Duodenal mucosa (tissue), 2 donors: Measurements from ENCODE around the gene MYL12A.
"Not testable (repeated sequence)": the region's sequence is repeated elsewhere in the genome, so short reads cannot be mapped to it uniquely, and the experiment has no call there.

Experiments used
- H3K27ac ChIP-seq: one replicate; pipeline ENCODE4 v1.7.0; 2013; ENCODE audit warnings: low read depth, low read length
- H3K27me3 ChIP-seq, 2 donors: one replicate each; pipeline ENCODE4 v1.7.0; 2013; ENCODE audit warnings: low read length in 2 of 2, control low read depth in 1 of 2; ENCODE audit not compliant: insufficient read depth in 2 of 2, control insufficient read depth in 1 of 2
- H3K36me3 ChIP-seq, 2 donors: one replicate each; pipeline ENCODE4 v1.7.0; 2013; ENCODE audit warnings: low read length in 2 of 2, control low read depth in 1 of 2; ENCODE audit not compliant: insufficient read depth in 2 of 2, control insufficient read depth in 1 of 2
- H3K4me1 ChIP-seq, 2 donors: one replicate each; pipeline ENCODE4 v1.7.0; 2013; ENCODE audit warnings: low read length in 2 of 2, control low read depth in 1 of 2; ENCODE audit not compliant: insufficient read depth in 2 of 2, control insufficient read depth in 1 of 2
- H3K4me3 ChIP-seq, 2 donors: one replicate each; pipeline ENCODE4 v1.7.0; 2013; ENCODE audit warnings: low read length in 2 of 2, low read depth in 1 of 2
- H3K9ac ChIP-seq, 2 donors: one replicate each; pipeline ENCODE4 v1.7.0; 2013; ENCODE audit warnings: low read length in 2 of 2, low read depth in 1 of 2
- H3K9me3 ChIP-seq, 2 donors: one replicate each; pipeline ENCODE4 v1.7.0; 2013; ENCODE audit warnings: low read length in 2 of 2, control low read depth in 1 of 2; ENCODE audit not compliant: control insufficient read depth in 1 of 2

The MYL12A gene

DNA sequence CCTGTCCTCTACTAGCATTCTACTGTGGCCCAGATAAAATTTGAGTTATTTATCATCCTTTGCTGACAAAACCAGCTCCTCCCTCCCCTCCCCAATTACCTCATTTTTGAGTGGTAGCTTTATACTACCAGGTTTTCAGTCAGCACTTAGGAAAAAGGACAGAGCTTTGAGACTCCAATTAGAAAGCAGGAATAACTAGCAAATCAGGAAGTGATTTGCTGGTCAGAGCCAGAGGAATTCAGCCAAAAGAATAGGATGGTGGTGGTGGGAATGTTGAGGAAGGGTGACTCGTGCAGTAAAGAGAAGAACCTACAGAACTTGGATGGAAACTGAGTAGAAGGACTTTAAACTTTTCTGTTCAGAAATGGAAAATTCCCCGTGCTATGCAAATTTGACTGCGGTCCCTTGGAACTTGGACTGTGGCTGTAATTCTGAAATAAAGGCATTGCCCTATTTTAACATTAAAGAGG is 18.0 kb downstream of the MYL12A start:
- no peaks in the 10 kb centered on the region for H3K27me3 ChIP-seq
- no peaks in the 10 kb centered on the region for H3K36me3 ChIP-seq
- no peak overlapping the region for H3K9ac ChIP-seq
- no peaks in the 10 kb centered on the region for H3K9me3 ChIP-seq
- H3K4me3 ChIP-seq = peak overlapping the region; percentile 30 to 46
- H3K27ac ChIP-seq = no peak overlapping the region
- peaks cover 54 to 64% of the 10 kb centered on the region in 2 donors for H3K4me1 ChIP-seq

DNA sequence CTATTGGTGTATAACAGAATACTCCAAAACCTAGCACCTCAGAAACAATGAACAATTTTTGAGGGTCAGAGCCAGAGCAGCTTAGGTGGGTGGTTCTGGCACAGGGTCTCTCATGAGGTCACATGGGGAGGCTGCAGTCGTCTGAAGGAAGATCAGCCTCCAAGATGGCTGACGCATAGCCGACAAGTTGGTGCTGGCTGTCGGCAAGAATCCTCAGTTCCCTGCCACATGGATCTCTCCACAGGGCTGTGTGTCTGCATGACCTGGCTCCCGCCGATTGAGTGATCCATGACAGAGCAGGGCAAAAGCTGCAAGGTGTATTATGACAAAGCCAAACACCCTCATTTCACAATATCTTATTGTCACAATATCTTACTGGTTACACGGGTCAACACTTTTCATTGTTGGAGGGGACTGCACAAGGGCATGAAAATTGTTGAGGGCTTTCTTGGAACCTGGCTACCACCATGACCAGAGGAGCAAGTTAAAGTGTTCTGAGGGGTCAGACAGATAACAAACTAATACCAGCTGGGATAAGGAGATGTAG is 18.5 kb downstream of the MYL12A start:
- Histone ChIP-seq H3K27me3 (no peaks in the 10 kb centered on the region), H3K27ac (no peak overlapping the region), H3K4me1 (peaks cover 50 to 59% of the 10 kb centered on the region in 2 donors), H3K4me3 (peak overlapping the region; percentile 30 to 46), H3K36me3 (no peaks in the 10 kb centered on the region), H3K9ac (no peak overlapping the region), H3K9me3 (no peaks in the 10 kb centered on the region)

DNA sequence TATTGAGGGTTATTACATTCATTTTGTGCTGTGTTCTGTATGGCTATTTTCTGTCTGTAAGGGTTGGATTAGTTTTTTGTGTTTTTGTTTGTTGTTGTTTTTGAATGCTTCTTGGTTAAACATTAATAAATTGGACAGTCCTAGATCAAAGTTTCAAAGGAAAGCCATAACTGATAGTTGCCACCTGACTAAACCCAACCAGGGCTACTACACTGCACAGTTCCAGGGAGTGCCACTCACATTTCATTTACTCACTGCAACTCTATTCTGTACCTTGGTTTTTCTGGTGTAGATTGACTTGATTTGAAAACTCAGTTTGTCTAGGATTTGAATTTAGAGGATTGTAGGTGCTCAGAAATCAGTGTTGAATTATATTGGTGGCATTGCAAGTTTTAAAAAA is 20.7 kb downstream of the MYL12A start:
- Histone ChIP-seq H3K4me1 (peaks cover 50 to 59% of the 10 kb centered on the region in 2 donors), H3K27ac (no peak overlapping the region), H3K27me3 (no peaks in the 10 kb centered on the region), H3K9ac (no peak overlapping the region), H3K36me3 (peaks cover 3% of the 10 kb centered on the region in 2 donors), H3K9me3 (no peaks in the 10 kb centered on the region), H3K4me3 (no peak overlapping the region)

DNA sequence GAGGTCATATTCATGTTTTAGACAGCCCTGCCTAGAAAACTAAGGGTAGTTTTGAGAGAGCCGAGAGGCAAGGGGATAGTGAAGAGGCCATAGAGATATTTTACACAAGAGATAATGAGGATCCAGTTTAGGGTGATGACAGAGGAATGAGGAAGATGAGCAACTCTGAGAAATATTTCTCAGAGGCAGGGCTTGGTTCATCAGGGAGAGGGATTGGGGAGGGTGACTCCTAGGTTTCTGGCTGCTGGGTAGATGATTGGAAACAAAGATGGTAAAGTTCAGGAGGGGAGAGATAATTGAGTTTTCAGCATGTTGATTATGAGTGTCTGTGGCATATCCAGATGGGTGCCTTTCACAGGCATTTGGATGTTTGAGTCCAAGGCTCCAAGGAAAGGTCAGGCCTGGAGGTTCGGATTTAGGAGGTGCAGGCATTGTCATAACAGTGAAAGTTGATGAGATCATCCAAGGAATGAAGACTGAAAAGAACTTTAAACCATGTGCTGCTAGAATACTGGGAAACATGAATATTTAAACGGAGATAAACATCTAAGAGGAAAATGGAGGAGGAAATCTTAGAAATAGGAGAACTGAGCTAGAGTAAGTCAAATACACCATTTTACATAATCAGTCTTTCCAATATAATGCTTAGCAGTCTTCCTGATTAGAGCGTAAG is 21.8 kb downstream of the MYL12A start:
- Histone ChIP-seq H3K27ac (no peak overlapping the region), H3K9ac (no peak overlapping the region), H3K9me3 (no peaks in the 10 kb centered on the region), H3K4me1 (peaks cover 41 to 53% of the 10 kb centered on the region in 2 donors), H3K36me3 (peaks cover 8 to 14% of the 10 kb centered on the region in 2 donors), H3K27me3 (no peaks in the 10 kb centered on the region), H3K4me3 (peak overlapping the region in 1 of 2 donors; percentile 48)

DNA sequence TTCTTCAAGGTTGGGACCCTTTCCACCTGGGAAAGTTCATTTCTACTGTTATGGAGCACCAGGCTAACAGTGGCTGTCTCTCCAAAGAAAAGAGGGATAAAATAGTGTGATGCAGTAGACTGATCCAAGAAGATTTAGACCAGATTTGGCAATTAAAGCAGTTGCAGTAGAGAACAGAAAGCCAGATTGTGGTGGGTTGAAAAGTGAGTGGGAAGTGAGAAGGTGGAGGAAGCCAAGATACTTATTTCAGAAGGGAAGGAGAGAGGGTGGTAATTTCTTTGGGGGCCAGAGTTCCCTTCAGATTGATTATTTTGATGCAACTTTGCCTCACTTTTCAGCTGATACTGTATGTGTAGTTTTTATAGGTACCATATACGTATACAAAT is 22.3 kb downstream of the MYL12A start:
- no peak overlapping the region for H3K27ac ChIP-seq
- H3K27me3 ChIP-seq = no peaks in the 10 kb centered on the region
- no peak overlapping the region for H3K9ac ChIP-seq
- H3K4me1 ChIP-seq = peaks cover 37 to 48% of the 10 kb centered on the region in 2 donors
- peaks cover 9 to 19% of the 10 kb centered on the region in 2 donors for H3K36me3 ChIP-seq
- H3K9me3 ChIP-seq = no peaks in the 10 kb centered on the region
- no peak overlapping the region for H3K4me3 ChIP-seq

DNA sequence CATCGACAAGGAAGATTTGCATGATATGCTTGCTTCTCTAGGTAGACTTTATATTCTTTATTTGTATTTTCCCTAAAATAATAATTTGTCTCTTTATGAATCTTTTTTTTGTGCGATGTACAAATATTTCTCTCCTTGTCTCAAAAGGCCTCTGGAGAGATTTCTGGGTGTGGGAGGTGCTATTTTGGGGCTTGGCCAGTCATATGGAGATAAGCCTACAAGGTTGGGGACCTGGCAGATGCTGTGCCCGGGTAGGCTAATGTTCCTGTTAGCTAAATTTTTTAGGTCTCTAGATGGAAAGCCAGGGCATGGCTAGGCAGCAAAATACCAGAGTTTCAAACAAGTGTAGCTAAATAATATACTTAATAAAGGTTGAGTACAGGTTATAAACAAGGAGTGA is 25.4 kb downstream of the MYL12A start:
- H3K4me1 ChIP-seq = peaks cover 13 to 21% of the 10 kb centered on the region in 2 donors
- no peaks in the 10 kb centered on the region for H3K9me3 ChIP-seq
- no peak overlapping the region for H3K4me3 ChIP-seq
- no peaks in the 10 kb centered on the region for H3K27me3 ChIP-seq
- H3K27ac ChIP-seq = no peak overlapping the region
- H3K9ac ChIP-seq = no peak overlapping the region
- peaks cover 24 to 49% of the 10 kb centered on the region in 2 donors for H3K36me3 ChIP-seq

DNA sequence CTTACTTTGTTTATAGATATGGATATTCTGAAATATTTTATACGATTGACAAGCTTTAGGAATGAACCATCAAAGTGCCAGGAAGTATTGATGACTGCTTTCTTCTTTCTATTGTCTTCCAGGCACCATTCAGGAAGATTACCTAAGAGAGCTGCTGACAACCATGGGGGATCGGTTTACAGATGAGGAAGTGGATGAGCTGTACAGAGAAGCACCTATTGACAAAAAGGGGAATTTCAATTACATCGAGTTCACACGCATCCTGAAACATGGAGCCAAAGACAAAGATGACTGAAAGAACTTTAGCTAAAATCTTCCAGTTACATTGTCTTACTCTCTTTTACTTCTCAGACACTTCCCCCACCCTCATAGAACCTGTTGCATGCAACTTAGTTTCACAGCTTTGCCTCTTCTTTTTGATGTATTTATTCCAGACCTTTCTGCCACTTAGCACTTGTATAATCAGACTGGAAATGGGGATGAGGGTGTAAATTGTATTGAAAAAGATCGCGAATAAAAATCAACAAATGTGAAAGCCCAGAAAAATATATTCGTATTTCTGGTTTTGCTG is 30.1 kb downstream of the MYL12A start:
- H3K9ac ChIP-seq, H3K4me1 ChIP-seq, H3K27ac ChIP-seq, H3K4me3 ChIP-seq, H3K9me3 ChIP-seq, H3K27me3 ChIP-seq: not testable (repeated sequence)
- H3K36me3 ChIP-seq = peaks cover 24 to 55% of the 10 kb centered on the region in 2 donors

DNA sequence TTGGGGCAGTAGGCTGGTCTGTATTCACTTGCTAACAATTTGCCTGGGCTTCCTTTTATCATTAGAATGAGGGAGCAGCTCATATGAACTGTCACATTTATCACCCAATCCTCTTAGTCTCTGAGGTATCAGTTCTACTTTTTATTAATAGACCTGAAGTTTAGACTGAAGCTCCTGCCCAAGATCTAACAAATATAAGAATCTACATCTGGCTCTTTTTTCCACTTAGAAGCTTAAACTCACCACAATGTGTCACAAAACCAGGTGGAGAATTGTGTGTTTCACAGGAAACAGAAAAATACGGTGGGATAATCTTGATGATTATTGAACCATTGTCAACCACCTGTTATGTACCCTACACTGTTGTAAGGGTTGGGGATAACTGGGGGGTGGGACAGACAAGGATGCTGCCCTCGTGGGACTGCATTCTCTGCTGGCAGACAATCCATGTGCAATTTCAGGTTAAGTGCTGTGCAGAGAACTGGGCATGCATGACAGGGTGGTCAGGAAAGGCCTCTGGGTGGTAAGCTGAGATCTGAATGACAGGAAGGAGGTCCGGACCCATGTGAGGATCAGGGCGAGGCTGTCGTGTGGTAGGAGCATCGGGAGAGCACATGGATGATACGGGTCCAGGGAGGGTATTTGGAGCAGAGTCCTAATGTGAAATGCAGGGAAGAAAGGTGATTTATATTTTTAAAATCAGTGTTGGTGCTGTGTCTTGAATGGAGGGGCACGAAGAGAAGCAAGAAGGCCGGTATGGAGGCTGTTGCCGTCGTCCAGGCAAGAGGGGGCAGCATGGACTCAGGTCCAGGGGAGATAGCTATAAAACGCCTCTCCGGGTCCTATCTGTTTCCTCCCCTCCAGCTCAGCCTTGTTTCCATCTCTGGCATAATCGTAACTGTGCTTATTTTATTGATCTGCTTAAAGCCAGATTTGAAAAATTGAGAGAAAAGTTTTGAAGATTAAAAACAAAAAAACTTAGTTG is 31.9 kb downstream of the MYL12A start:
- Histone ChIP-seq H3K9me3 (no peaks in the 10 kb centered on the region), H3K4me1 (peaks cover 5% of the 10 kb centered on the region in 2 donors), H3K4me3 (no peak overlapping the region), H3K27me3 (no peaks in the 10 kb centered on the region), H3K9ac (no peak overlapping the region), H3K36me3 (peaks cover 16 to 40% of the 10 kb centered on the region in 2 donors), H3K27ac (no peak overlapping the region)

DNA sequence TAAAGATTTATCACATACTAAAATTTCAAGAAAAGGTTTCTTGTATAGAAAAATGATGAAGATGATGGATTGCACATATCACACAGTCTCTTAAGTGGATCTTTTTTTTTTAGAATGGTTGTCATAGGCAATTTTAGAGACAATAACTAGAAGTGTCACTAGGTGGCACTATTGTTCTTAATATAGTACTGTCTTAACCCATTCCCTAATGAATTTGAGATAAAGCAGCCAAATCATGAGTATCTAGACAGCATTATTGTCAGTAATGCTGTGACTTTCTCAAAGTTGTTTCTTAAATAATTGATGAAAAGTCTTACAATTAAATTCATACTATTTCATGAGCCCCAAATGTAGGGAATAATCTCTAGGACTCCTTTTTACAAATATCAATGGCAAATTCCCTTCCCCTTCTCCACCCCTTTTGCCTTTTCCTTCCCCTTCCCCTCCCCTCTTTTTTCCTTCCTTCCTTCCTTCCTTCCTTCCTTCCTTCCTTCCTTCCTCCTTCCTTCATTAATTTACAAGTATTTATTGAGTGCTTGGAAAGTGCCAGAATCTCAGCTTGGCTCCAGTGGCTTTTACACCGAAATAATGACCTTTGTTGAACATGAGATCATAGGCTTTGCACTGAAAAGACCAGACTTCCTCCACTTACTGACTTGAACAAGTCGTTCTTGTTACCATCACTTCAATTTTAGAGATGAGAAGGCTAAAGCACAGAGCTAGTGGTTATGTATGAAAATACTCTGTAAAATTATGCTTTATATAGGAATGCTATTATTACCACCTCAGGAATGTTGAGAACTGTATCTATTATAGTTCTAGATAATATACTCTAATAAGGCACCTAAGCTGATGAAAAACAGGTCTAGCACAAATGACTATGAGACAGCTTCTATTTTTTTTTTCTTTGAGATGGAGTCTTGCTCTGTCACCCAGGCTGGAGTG is 34.1 kb downstream of the MYL12A start:
- Histone ChIP-seq H3K27me3 (no peaks in the 10 kb centered on the region), H3K4me1 (peaks cover 5% of the 10 kb centered on the region in 2 donors), H3K27ac (no peak overlapping the region), H3K4me3 (no peak overlapping the region), H3K36me3 (peaks cover 7 to 17% of the 10 kb centered on the region in 2 donors), H3K9me3 (no peaks in the 10 kb centered on the region), H3K9ac (no peak overlapping the region)
